Mesothelial cell of epicardium (in vitro differentiated cells): Measurements from ENCODE around the gene CDH23. TPM values are rescaled to one million over a fixed set of nuclear protein-coding genes. Genes with fewer than 3 reads are reported as not detected.

Experiments
- DNase-seq, 2 experiments: peaks; one replicate each; pipeline ENCODE4 v3.0.0; 2021; ENCODE audit warnings: low spot score in 2 of 2; ENCODE audit not compliant: unreplicated experiment in 2 of 2
- H3K27ac Mint-ChIP-seq: 2 replicates; pipeline ENCODE4 v1.8.0; 2021; ENCODE audit warnings: mixed read lengths
- H3K27me3 Mint-ChIP-seq: 2 replicates; pipeline ENCODE4 v1.8.0; 2021; ENCODE audit warnings: low read depth, mixed read lengths
- H3K36me3 Mint-ChIP-seq: 2 replicates; pipeline ENCODE4 v1.8.0; 2021; ENCODE audit warnings: mixed read lengths
- H3K4me1 Mint-ChIP-seq: 2 replicates; pipeline ENCODE4 v1.8.0; 2021; ENCODE audit warnings: mixed read lengths
- H3K4me3 Mint-ChIP-seq: 2 replicates; pipeline ENCODE4 v1.8.0; 2021; ENCODE audit warnings: mild to moderate bottlenecking, moderate library complexity, mixed read lengths
- H3K9me3 Mint-ChIP-seq: 2 replicates; pipeline ENCODE4 v1.8.0; 2021; ENCODE audit warnings: mixed read lengths
- total RNA-seq: library from RNA; stranded (reverse); gene quantifications from 3 replicates; pipeline ENCODE4 v1.2.1, GENCODE V29; 2021
- TF ChIP-seq, protein P1 (sequence below): fragments of 200-600 bp; sonication (generic); IDR thresholded peaks from one replicate; pipeline ENCODE4 v1.5.0; 2021; ENCODE audit warnings: antibody characterized with exemption; ENCODE audit not compliant: unreplicated experiment

CDH23 gene
- total RNA-seq, 1 donor from 2014 or later, result 2.5 TPM

DNA sequence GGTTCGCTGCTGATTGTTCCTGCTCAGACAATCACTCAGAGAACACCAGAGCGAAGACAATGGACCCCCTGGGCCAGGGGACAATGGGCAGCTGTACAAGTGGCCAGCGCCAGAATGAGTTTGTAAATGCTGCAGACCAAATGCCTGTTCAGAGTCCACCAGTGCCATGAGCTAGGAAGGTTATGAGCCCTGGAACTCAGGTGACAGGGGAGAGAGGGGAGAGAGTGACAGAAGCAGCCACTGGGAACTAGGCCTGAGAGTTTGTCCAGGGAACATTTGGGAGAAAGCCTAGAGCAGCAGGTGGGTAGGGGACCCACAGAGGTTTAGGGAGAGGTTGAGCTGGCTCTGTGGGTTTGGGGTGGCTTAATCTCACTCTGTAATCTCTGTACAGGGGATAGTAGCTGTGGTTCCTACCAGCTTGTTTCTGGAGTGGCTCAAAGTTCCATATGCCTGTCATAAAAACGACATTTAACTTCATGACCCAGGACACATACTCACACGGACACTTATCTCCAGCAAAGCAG is 262.5 kb downstream of the CDH23 start:
- Mint-ChIP-seq H3K4me3 (no peak overlapping the region), H3K9me3 (no peaks in the 10 kb centered on the region), H3K27ac (no peak overlapping the region), H3K27me3 (peaks cover 52% of the 10 kb centered on the region), H3K36me3 (no peaks in the 10 kb centered on the region), H3K4me1 (peaks cover 25% of the 10 kb centered on the region)
- TF ChIP-seq, protein P1, sequence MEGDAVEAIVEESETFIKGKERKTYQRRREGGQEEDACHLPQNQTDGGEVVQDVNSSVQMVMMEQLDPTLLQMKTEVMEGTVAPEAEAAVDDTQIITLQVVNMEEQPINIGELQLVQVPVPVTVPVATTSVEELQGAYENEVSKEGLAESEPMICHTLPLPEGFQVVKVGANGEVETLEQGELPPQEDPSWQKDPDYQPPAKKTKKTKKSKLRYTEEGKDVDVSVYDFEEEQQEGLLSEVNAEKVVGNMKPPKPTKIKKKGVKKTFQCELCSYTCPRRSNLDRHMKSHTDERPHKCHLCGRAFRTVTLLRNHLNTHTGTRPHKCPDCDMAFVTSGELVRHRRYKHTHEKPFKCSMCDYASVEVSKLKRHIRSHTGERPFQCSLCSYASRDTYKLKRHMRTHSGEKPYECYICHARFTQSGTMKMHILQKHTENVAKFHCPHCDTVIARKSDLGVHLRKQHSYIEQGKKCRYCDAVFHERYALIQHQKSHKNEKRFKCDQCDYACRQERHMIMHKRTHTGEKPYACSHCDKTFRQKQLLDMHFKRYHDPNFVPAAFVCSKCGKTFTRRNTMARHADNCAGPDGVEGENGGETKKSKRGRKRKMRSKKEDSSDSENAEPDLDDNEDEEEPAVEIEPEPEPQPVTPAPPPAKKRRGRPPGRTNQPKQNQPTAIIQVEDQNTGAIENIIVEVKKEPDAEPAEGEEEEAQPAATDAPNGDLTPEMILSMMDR, result no peak
- DNase-seq, result no peak

DNA sequence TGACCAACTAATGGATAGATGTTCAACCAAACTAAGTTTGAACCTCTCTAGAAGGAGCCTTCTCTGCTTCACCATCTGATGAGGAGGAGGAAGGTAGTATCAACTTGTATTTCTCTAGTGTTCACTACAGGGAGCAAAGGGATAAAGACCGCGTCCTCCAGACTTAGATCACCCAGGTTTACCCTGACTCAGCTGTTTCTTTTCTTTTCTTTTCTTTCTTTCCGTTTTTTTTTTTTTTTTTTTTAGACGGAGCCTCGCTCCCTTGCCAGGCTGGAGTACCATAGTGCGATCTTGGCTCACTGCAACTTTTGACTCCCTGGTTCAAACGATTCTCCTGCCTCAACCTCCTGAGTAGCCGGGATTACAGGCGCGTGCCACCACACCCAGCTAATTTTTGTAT is 263.0 kb downstream of the CDH23 start:
- Mint-ChIP-seq H3K27ac (no peak overlapping the region), H3K36me3 (no peaks in the 10 kb centered on the region), H3K9me3 (no peaks in the 10 kb centered on the region), H3K4me1 (peaks cover 22% of the 10 kb centered on the region), H3K27me3 (peaks cover 51% of the 10 kb centered on the region), H3K4me3 (no peak overlapping the region)
- DNase-seq, result no peak
- TF ChIP-seq, protein P1, result no peak

GRCh38 chr10:71660313-71660712 is 263.6 kb downstream of the CDH23 start:
- Mint-ChIP-seq H3K36me3 (no peaks in the 10 kb centered on the region), H3K4me3 (no peak overlapping the region), H3K4me1 (peaks cover 21% of the 10 kb centered on the region), H3K27me3 (peaks cover 50% of the 10 kb centered on the region), H3K9me3 (no peaks in the 10 kb centered on the region), H3K27ac (no peak overlapping the region)
- no peak for DNase-seq
- TF ChIP-seq, protein P1, result no peak

DNA sequence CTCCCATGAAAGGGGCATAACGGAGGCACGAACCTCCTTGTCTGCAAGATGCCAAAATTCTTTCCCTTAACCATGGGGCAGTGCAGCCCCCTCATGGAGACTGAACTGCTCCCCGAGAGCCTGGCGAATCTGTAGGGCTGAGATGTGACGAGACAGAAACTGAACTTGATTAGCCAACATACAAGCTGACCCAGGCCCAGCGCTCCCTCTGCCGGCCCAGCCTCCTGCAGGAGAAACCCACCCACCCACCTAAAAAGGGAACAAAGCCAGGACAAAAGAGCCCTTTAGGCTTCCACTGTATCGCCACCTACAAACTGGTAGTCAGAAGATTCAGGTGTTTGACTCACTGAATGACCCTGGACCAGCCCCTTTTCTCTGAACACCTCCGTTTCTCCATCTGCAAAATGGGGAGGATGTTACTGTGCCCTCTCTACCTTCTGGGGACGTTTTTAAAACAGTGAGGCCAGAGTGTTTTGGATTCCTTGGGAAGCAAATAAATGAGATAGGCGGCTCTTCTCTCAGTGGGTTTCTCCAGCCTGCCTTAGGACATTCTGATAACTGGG is 264.4 kb downstream of the CDH23 start:
- Mint-ChIP-seq H3K27ac (no peak overlapping the region), H3K36me3 (no peaks in the 10 kb centered on the region), H3K4me1 (peaks cover 20% of the 10 kb centered on the region), H3K27me3 (peaks cover 52% of the 10 kb centered on the region), H3K9me3 (no peaks in the 10 kb centered on the region), H3K4me3 (no peak overlapping the region)
- TF ChIP-seq, protein P1, result no peak
- DNase-seq, result no peak

- no peak overlapping the region for H3K4me3 Mint-ChIP-seq
- H3K27me3 Mint-ChIP-seq, result peaks cover 55% of the 10 kb centered on the region
- no peak overlapping the region for H3K27ac Mint-ChIP-seq
- H3K9me3 Mint-ChIP-seq, result no peaks in the 10 kb centered on the region
- H3K36me3 Mint-ChIP-seq, result no peaks in the 10 kb centered on the region
- DNase-seq, result no peak
- TF ChIP-seq, protein P1, result no peak
- H3K4me1 Mint-ChIP-seq, result peaks cover 23% of the 10 kb centered on the region
Measured at GRCh38 chr10:71661779-71662336, 265.1 kb downstream of the CDH23 start.
